Ectodermal cell (in vitro differentiated cells): Measurements from ENCODE around the gene MBTPS2.
A peak's percentile ranks its signal among the peaks of the same experiment; 100 is the strongest.

Experiments used
- H3K27ac ChIP-seq: 2 replicates; pipeline ENCODE4 v1.7.0; 2013; ENCODE audit warnings: mild to moderate bottlenecking, low read depth, low read length; ENCODE audit not compliant: insufficient read depth, poor library complexity, severe bottlenecking
- H3K27me3 ChIP-seq: 2 replicates; pipeline ENCODE4 v1.7.0; 2013; ENCODE audit warnings: mild to moderate bottlenecking, low read length; ENCODE audit not compliant: insufficient read depth, control insufficient read depth, poor library complexity, severe bottlenecking
- H3K36me3 ChIP-seq: one replicate; pipeline ENCODE4 v1.7.0; 2013; ENCODE audit warnings: low read length; ENCODE audit not compliant: control insufficient read depth, insufficient read depth
- H3K4me1 ChIP-seq: one replicate; pipeline ENCODE4 v1.7.0; 2013; ENCODE audit warnings: low read length; ENCODE audit not compliant: control insufficient read depth, insufficient read depth
- H3K4me3 ChIP-seq: 2 replicates; pipeline ENCODE4 v1.7.0; 2013; ENCODE audit warnings: low read depth, low read length, control low read depth; ENCODE audit not compliant: insufficient read depth
- H3K9me3 ChIP-seq: 2 replicates; pipeline ENCODE4 v1.7.0; 2013; ENCODE audit warnings: mild to moderate bottlenecking, low read length, moderate library complexity; ENCODE audit not compliant: control insufficient read depth
- WGBS, 2 experiments: methylation state at CpG; one replicate each; pipeline ENCODE4 v1.1.7; 2013; ENCODE audit warnings: missing lambda C conversion rate in 2 of 2; 5-methylcytosine and 5-hydroxymethylcytosine counted together

MBTPS2 gene

DNA sequence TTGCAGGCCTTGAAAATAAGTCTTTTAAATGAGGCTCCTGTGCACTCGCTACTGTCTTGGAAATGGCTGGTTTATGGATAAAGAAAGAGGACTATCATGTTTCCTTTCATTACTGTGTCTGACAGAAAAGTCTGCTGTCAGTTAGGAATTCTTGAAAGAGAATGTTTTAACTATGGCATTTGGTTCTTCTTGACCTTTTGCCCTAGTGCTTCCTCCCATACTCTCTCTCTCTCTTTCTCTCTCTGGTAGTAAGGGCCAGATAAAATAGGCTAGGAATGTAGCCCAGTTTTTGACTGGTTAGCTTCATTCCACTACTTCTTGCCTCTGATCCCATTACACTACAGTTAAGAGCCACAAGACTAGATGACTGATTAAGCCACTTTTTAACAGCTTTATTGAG, 46.2 kb downstream of the MBTPS2 start:
- 75 to 86% methylated on average over 1 of the region's 1 CpG for WGBS, 2 experiments
- H3K4me3 ChIP-seq, result no peak overlapping the region
- H3K9me3 ChIP-seq, result no peaks in the 10 kb centered on the region
- peak overlapping the region; percentile 59 for H3K27ac ChIP-seq
- no peaks in the 10 kb centered on the region for H3K27me3 ChIP-seq
- no peaks in the 10 kb centered on the region for H3K36me3 ChIP-seq
- peaks cover 5% of the 10 kb centered on the region for H3K4me1 ChIP-seq

DNA sequence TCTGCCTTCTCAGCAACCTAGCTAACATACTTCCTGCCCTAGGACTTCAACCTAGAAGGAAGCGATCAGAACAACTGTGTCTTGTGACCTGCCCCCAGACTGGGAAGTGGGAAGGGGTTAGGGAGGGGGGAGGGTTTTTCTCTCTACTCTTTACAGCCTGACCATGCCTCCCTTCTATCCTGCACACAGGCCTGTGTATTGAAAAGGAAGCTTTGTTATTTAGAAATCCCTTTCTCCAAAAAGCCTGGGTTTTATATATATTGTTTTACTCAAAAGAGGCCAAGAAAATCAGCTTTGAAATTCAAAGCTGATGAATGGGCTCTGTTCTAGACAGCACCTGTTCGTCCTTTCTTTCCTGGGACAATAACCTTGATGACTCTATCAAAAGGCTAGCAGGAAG, 65.9 kb downstream of the MBTPS2 start:
- Histone ChIP-seq H3K4me3 (no peak overlapping the region), H3K27ac (no peak overlapping the region), H3K9me3 (no peaks in the 10 kb centered on the region), H3K36me3 (no peaks in the 10 kb centered on the region), H3K4me1 (peaks cover 4% of the 10 kb centered on the region), H3K27me3 (no peaks in the 10 kb centered on the region)
- WGBS, 2 experiments, result 42 to 45% methylated on average over 1 to 2 of the region's 2 CpGs

DNA sequence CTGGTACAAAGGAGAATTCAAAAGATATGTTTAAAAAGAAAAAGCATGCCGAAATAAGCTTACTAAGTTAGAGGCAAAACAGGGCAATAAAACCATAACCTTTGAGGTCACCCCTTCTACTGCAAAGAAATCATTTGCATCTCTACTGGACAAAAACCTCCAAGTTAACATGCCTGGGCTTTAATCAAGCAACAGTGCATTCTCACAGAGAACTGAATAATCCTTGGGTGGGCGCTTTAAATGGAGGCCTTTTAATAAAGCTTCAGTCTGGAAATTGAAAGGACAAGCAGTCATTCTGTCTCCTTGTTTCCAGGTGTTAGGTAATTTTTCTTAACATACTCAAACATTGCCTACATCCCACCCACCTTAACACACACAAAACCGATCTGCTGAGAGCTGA, 66.5 kb downstream of the MBTPS2 start:
- Histone ChIP-seq H3K27me3 (no peaks in the 10 kb centered on the region), H3K4me1 (peaks cover 4% of the 10 kb centered on the region), H3K4me3 (no peak overlapping the region), H3K9me3 (no peaks in the 10 kb centered on the region), H3K36me3 (no peaks in the 10 kb centered on the region), H3K27ac (no peak overlapping the region)
- 93 to 100% methylated on average over 1 to 2 of the region's 3 CpGs for WGBS, 2 experiments

DNA sequence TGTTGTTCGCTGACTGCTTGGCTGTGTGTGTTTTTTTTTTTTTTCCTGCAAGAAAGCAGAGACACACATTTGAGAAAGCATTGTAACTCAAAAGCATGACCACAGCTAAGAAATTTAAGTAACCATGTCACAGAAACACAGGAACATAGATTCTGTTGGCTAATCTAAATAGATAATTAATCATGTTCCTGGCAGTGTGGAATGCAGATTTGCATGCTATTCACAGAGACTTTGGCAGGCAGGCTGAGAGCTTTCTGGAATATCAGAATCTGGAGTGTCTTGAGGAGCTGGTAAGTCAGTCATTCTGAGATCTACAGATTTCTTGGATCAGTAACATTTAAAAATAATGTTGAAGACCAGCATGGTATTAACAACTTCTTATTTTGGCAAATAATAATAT, 67.8 kb downstream of the MBTPS2 start:
- Histone ChIP-seq H3K9me3 (no peaks in the 10 kb centered on the region), H3K4me1 (peaks cover 4% of the 10 kb centered on the region), H3K4me3 (no peak overlapping the region), H3K36me3 (no peaks in the 10 kb centered on the region), H3K27ac (no peak overlapping the region), H3K27me3 (no peaks in the 10 kb centered on the region)
- WGBS, 2 experiments, result 100% methylated on average over 1 of the region's 1 CpG; no CpG with 5 or more reads in 1 of the 2 experiments

DNA sequence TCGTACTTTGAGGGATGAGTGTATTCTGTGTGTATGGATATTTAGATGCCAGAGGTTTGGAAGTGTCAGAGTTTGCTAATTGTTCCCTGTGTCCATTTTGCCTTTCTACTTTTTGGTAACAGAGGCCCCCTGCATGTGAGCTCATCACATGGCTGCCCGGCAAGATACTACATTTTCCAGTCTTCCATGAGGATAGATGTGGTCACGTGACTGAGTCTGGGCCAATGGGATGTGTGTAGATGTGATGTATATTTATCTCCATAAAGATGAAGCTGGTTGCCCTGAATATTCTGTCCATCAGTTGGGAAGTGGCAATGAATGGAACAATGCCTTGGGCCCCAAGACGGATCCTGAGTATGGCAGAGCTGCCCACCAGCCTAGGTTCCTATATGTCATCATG, 72.1 kb downstream of the MBTPS2 start:
- 91 to 100% methylated on average over 4 of the region's 4 CpGs for WGBS, 2 experiments
- Histone ChIP-seq H3K27ac (no peak overlapping the region), H3K36me3 (no peaks in the 10 kb centered on the region), H3K9me3 (no peaks in the 10 kb centered on the region), H3K4me1 (no peaks in the 10 kb centered on the region), H3K4me3 (no peak overlapping the region), H3K27me3 (no peaks in the 10 kb centered on the region)

DNA sequence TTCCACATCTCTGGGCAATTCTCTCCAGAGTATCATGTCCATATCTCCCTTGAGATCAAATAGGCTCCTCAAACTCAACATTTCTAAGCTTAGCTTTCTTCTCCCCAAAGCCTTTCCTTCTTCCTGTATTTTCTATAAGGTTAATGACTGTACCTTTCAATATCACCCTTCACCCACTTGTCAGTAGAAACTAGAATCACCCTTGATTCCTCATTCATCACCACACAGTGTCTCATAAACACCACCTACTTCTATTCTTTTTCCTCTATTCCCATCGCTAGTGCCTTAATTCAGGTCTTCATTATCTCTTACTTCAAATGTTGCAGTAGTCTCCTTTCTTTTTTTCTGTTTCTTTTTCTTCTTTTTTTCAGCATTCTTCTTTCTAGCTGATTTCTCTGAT, 72.8 kb downstream of the MBTPS2 start:
- Histone ChIP-seq H3K9me3 (no peaks in the 10 kb centered on the region), H3K27ac (no peak overlapping the region), H3K36me3 (no peaks in the 10 kb centered on the region), H3K4me1 (no peaks in the 10 kb centered on the region), H3K4me3 (no peak overlapping the region), H3K27me3 (no peaks in the 10 kb centered on the region)
- 93 to 94% methylated on average over 1 of the region's 1 CpG for WGBS, 2 experiments

DNA sequence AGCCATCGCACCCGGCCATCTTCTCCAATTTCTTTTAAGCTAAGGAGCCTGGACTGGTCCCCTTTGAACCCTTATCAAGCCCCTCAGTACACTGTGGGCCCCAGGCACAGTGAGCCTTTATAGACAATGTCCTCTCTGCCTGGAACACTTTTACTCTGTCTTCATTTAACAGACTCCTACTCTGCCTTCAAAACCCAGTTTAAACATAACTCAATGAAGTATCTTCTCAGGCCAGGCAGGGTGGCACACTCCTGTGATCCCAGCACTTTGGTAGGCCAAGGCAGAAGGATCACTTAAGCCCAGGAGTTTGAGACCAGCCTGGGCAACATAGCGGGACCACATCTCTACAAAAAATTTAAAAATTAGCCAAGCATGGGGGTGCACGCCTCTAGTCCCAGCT, 73.6 kb downstream of the MBTPS2 start:
- WGBS, 2 experiments, result 95% methylated on average over 4 of the region's 4 CpGs
- Histone ChIP-seq H3K36me3 (no peaks in the 10 kb centered on the region), H3K27me3 (no peaks in the 10 kb centered on the region), H3K4me3 (no peak overlapping the region), H3K27ac (no peak overlapping the region), H3K9me3 (no peaks in the 10 kb centered on the region), H3K4me1 (no peaks in the 10 kb centered on the region)

DNA sequence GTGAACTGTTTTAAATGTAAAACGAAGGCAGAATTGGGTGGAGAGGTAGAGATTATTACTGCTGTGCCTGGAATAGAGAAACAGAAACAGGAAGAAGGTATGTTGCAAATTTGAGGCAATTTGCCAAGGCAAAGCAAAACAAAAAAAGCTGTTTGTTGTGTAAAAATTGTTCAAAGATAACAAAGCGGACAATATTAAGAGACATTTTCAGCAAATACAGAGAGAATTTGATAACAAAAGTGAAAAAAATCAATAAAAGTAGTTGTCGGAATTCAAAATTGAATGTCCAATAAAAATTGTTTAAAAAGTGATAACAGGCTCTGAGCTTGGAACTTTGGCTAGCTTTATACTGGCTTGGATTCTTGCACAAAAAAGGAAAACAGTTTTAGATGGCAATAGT, 86.7 kb downstream of the MBTPS2 start:
- Histone ChIP-seq H3K27me3 (no peaks in the 10 kb centered on the region), H3K9me3 (no peaks in the 10 kb centered on the region), H3K27ac (no peak overlapping the region), H3K4me1 (no peaks in the 10 kb centered on the region), H3K36me3 (no peaks in the 10 kb centered on the region), H3K4me3 (no peak overlapping the region)
- WGBS, 2 experiments, result 98 to 100% methylated on average over 3 of the region's 3 CpGs

DNA sequence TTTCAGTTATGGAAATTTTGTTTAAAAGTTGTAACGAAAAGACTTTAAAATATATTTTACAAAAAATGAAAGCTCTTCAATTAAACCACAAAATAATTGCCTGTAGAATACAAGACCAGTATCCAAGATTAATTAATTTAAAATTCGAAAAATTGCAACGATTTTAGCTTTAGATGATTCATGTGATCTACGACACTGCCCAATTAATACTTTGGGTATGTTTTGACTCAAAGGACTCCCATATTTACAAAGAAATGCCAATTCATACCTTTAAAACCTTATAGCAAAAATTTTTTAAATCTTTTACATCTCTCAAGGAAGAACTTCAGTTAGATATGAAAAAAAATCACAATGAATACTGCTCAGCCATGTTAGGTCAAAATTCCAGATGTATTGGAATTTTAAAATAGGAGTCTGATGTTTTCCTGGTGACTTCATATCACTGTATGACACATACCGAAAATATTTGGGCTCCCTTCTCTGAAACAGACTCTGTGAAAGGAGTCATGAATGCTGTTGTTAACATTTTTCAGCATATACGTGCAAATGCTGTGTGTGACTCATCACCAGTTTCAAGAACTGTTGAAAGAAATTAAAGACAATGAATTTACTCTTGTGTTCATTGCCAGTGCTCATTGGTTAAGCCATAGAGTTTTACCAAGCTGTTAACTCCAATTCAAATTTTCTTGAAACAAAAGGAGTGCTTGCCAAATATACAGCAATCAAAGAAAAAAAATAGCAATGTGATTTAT, 87.3 kb downstream of the MBTPS2 start:
- H3K4me1 ChIP-seq, result no peaks in the 10 kb centered on the region
- H3K36me3 ChIP-seq, result no peaks in the 10 kb centered on the region
- 47 to 63% methylated on average over 4 to 5 of the region's 6 CpGs for WGBS, 2 experiments
- H3K4me3 ChIP-seq, result no peak overlapping the region
- no peaks in the 10 kb centered on the region for H3K9me3 ChIP-seq
- no peaks in the 10 kb centered on the region for H3K27me3 ChIP-seq
- no peak overlapping the region for H3K27ac ChIP-seq

DNA sequence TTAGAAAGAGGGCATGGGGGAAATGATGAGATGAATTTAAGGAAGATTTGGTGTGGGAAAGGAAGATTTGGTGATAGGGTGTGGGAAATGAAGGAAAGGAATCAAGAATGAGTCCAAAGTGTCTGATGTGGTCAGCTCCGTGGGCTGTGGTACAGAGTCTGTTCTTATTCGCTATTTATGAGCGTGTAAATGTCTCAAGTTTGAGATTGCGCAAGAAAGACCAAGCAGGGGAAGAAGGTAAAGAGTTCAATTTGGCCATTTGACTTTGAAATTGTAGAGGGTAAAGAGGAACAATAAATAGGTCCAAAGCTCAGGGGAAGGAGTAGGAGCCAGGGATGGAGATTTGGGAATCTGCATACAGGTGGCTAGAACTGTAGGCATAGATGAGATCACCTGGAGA, 89.8 kb downstream of the MBTPS2 start:
- Histone ChIP-seq H3K27ac (no peak overlapping the region), H3K4me3 (no peak overlapping the region)
- 97% methylated on average over 4 of the region's 4 CpGs for WGBS, 2 experiments

DNA sequence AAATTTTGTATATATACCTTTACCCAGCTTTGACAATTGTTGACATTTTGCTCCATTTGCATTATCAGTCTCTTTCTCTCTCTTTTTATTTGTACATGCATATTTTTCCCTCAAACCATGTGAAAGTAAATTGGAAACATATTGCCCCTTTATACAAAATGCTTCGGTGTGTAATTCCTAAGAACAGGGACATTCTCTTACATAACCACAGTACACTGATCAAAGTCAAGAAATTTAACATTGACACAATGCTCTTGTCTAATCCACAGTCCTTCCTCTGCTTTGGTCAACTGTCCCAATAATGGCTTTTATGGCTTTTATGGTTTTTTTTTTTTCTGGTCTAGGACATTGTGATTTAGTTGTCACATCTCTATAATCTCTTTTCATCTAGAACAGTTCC, 91.6 kb downstream of the MBTPS2 start:
- WGBS, 2 experiments, result 94 to 100% methylated on average over 1 of the region's 1 CpG
- Histone ChIP-seq H3K27ac (no peak overlapping the region), H3K27me3 (no peaks in the 10 kb centered on the region), H3K36me3 (no peaks in the 10 kb centered on the region), H3K4me1 (no peaks in the 10 kb centered on the region), H3K9me3 (no peaks in the 10 kb centered on the region), H3K4me3 (no peak overlapping the region)

More for the DNA sequence above, 89.8 kb downstream of the MBTPS2 start:
- Histone ChIP-seq H3K4me1 (no peaks in the 10 kb centered on the region), H3K36me3 (no peaks in the 10 kb centered on the region), H3K9me3 (no peaks in the 10 kb centered on the region), H3K27me3 (no peaks in the 10 kb centered on the region)
